AG10803 (cell line): ENCODE data around the gene ZBTB12.
"Not testable (repeated sequence)": the region's sequence is repeated elsewhere in the genome, so short reads cannot be mapped to it uniquely, and the experiment has no call there.

Experiments
- DNase-seq: peaks from one replicate; pipeline ENCODE4 v3.0.0; 2010; ENCODE audit warnings: low read depth
- H3K4me3 ChIP-seq: 2 replicates; pipeline ENCODE4 v1.5.1; 2011; ENCODE audit warnings: mild to moderate bottlenecking, low read length, control low read depth
- TF ChIP-seq, protein P1 (sequence below): conservative IDR thresholded peaks from 2 replicates; pipeline ENCODE4 v1.5.1; 2011; ENCODE audit warnings: mild to moderate bottlenecking, low read length, control low read depth, inconsistent platforms

ZBTB12 gene

DNA sequence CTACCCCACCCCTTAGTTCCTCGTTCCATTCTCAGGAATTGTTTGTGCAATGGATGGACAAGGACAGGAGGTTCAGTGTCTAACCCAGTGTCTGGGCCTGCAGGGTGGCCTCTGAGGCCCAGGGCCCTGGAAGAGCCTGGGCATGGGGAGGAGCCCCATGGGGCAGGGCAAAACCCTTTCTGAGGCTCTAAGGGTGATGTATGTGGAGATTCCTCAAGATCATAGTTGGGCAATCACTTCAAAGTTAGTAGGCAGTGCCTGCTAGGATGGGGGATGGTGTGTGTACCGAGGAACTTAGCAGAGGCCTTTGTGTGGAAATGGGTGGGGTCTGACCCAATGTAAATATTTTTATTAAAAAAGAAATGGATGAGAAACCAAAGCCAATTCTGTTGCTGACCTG is 18.9 kb upstream of the ZBTB12 start:
- no peak overlapping the region for H3K4me3 ChIP-seq
- TF ChIP-seq, protein P1, sequence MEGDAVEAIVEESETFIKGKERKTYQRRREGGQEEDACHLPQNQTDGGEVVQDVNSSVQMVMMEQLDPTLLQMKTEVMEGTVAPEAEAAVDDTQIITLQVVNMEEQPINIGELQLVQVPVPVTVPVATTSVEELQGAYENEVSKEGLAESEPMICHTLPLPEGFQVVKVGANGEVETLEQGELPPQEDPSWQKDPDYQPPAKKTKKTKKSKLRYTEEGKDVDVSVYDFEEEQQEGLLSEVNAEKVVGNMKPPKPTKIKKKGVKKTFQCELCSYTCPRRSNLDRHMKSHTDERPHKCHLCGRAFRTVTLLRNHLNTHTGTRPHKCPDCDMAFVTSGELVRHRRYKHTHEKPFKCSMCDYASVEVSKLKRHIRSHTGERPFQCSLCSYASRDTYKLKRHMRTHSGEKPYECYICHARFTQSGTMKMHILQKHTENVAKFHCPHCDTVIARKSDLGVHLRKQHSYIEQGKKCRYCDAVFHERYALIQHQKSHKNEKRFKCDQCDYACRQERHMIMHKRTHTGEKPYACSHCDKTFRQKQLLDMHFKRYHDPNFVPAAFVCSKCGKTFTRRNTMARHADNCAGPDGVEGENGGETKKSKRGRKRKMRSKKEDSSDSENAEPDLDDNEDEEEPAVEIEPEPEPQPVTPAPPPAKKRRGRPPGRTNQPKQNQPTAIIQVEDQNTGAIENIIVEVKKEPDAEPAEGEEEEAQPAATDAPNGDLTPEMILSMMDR = no peak
- DNase-seq = no peak

DNA sequence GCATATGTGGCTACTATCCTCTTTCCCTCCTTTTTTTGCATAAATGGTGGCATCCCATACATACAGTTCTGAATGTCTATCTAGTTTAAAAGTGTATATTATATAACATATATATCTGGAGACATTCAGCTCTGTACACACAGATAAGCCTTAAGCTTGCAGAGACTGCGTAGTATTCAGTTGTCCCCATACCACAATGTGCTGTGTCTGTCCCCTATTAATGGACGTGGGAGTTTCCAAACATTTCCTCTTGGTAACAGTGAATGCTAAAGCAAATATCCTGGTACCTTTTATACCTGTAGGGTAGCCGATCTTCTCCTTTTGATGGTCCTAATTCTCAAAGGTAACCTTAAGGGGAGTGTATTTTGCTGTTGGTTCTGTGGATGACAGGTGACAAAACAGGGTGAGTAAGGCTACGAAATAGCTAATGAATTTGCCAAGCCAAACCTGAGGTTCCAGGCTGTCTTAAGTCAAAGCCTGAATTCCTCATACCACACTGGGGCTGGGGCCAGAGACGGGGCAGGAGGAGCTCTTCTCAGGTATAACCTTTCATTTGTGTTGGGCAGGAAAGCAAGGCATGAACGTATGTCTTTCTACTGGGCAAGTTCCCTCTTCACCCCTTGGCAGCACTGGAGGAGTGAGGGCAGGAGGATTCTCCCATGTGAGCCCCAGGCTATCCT is 17.9 kb upstream of the ZBTB12 start:
- DNase-seq = no peak
- no peak overlapping the region for H3K4me3 ChIP-seq
- TF ChIP-seq, protein P1 = no peak

DNA sequence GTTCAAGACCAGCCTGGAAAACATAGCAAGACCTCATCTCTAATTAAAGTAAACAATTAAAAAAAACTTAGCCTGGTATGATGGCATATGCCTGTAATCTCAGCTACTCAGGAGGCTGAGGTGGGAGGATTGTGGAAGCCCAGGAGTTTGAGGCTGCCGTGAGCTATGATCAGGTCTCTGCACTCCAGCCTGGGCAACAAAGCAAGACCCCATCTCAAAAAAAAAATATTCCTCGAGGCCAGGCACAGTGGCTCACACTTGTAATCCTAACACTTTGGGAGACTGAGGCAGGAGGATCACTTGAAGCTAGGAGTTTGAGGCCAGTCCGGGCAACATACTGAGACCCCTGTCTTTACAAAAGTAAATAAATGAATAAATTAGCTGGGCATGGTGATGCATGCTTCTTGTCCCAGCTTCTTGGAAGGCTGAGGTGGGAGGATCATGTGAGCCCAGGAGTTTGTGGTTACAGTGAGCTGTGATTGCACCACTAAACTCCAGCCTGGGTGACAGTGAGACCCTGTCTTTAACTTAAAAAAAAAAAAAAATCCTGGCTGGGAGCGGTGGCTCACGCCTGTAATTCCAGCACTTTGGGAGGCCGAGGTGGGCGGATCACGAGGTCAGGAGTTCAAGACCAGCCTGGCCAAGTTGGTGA is 16.3 kb upstream of the ZBTB12 start:
- TF ChIP-seq, protein P1 = no peak
- DNase-seq = peak; percentile 33
- H3K4me3 ChIP-seq = no peak overlapping the region

DNA sequence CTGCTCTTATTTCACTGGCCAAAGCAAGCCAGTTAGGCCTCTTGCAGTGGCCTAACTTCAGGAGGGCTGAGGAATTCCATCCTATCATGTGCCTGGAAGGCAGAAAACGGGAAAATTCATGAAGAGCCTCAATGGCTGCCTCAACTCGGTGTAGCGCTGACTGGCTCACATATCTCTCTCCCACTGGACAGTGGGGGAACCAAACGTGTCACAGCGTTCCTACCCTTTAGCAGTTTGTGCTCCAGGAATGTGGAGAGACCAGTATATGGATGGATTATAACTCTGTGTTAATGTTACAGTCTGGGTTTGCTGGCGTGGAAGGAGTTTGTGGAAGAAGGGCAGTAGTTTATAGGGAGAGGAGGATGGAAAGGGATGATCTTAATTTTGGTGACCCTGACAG is 13.9 kb upstream of the ZBTB12 start:
- H3K4me3 ChIP-seq = no peak overlapping the region
- TF ChIP-seq, protein P1 = no peak
- no peak for DNase-seq

DNA sequence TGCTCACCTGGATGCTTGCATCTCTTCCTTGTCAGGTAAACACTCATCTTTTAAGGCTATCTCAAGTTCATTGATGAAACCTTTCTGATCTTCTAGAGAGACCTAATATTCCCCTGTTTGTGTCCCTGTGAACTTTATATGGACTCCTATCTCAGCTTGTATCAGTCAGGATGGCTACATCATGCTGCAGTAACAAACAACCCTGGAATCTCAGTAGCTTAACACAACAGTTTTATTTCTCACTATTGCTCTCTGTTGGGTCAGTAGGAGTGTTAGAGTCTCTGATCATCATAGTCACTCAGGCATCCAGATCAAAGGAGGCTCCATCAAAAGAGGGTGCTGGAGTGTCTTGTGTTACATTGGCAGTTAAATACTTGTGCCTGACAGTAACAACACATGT is 13.5 kb upstream of the ZBTB12 start:
- no peak for DNase-seq
- H3K4me3 ChIP-seq = no peak overlapping the region
- TF ChIP-seq, protein P1 = no peak

DNA sequence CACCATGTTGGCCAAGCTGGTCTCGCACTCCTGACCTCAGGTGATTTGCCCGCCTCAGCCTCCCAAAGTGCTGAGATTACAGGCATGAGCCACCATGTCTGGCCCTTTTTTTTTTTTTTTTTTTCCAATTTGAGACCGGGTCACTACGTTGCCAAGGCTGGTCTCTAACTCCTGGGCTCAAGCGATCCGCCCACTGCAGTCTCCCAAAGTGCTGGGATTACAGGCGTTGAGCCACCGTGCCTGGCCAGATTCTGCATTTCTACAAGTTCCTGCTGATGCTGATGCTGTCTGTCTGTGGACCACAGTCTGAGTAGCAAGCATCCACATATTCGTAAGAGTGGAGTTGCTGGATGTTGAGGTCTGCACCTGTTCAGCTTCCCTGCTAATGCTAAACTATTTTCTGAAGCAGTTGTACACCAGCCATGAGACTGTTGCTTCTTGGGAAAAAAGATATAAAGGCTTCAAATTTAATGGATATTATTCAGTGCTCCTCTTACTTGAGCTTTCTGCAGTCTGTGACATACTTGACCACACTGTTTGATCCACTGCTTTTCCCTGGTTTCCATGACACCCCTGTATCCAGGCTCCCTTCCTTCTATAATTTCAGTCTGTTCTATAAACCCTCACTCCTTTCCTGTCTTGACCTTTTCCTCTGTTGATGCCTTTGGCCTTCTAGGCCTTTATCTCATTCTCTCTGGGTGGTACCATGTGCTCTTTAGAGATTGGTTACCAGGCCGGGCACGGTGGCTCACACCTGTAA is 10.1 kb upstream of the ZBTB12 start:
- no peak for DNase-seq

DNA sequence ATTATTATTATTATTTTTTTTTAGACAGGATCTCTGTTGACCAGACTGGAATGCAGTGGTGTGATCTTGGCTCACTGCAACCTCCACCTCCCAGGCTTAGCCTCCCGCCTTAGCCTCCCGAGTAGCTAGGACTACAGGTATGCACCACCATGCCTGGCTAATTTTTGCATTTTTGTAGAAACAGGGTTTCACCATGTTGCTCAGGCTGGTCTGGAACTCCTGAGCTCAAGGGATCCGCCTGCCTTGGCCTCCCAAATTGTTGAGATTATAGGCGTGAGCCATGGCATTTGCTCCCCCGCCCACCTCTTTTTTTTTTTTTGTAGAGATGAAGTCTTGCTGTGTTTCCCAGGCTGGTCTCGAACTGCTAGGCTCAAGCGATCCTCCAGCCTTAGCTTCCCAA is 7.4 kb upstream of the ZBTB12 start:
- not testable (repeated sequence) for H3K4me3 ChIP-seq, DNase-seq

More for the DNA sequence above, 10.1 kb upstream of the ZBTB12 start:
- H3K4me3 ChIP-seq = no peak overlapping the region
- TF ChIP-seq, protein P1 = no peak
